Fibroblast of the conjunctiva (primary cell): Measurements from ENCODE around the gene FOLR1.
"Not testable (repeated sequence)": the region's sequence is repeated elsewhere in the genome, so short reads cannot be mapped to it uniquely, and the experiment has no call there.

Experiments
- DNase-seq: peaks from one replicate; pipeline ENCODE4 v3.0.0-alpha.2; 2010; ENCODE audit warnings: low read depth

The FOLR1 gene

DNA sequence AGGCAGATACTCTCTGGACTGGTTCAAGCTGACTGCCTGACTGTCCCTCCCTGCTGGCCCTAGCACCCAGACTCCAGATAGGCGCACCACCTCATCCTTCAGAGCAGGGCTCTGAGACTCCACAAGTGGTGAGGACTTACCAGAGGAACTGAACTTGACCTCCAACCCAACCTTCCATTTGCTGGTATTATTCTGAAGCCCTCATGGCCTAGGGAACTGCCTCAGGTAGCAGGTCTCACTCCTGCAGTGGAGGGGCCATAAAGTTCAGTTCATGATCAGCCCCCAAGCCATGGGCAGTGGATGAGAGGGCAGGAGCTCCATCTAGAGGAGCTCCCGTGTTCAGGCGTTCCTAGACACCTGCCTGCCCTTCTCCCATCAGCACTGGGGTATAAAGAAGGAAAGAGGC, 10.4 kb upstream of the FOLR1 start:
- not testable (repeated sequence) for DNase-seq

DNA sequence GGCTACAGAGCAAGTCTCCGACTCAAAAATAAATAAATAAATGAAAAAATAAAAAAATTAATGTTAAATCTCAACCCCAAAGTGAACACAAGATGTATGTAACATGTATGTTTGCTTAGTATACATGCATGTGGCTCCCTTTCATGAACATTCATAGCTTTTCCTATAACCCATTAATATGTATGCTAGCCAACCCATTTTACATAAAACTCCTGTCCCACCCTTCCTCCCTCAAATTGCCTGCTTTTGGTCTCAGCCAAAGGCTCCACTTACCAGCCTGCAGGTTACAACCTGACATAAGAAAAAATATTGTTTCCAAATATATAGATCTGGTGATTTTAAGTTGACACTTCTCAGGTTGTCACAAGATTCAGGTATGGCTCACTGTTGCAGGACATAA, 3.7 kb upstream of the FOLR1 start:
- DNase-seq = no peak

GRCh38 chr11:72189455-72190250, 2.3 kb upstream of the FOLR1 start:
- DNase-seq = no peak

- no peak for DNase-seq
Observed at GRCh38 chr11:72190631-72191071, 1.3 kb upstream of the FOLR1 start.

GRCh38 chr11:72195518-72196270, 3.8 kb downstream of the FOLR1 start:
- no peak for DNase-seq

DNA sequence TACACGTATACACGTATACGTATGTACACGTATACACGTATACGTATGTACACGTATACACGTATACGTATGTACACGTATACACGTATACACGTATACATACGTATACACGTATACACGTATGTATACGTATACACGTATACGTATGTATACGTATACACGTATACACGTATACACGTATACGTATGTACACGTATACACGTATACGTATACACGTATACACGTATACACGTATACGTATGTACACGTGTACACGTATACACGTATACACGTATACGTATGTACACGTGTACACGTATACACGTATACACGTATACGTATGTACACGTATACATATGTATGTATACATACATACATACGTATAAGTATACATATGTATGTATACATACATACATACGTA, 9.5 kb downstream of the FOLR1 start:
- DNase-seq = not testable (repeated sequence)

GRCh38 chr11:72202571-72202970, 10.6 kb downstream of the FOLR1 start:
- no peak for DNase-seq

DNA sequence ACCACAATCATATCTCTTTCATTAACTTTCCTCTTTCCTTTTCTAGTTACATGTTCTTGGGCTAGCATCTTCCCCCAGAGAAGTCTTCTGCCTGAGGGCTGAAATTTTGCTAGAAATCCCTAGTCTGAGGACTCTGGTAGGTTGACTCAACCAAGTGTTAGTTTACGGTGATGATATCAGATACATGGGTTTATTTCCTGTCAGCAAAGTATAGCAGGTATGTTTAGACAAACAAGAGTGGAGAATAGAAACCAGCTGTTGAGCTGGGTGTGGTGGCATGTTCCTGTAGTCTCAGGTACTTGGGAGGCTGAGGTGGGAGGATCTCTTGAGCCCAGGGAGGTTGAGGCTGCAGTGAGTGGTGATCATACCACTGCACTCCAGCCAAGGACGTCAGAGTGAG, 11.2 kb downstream of the FOLR1 start:
- DNase-seq = no peak

DNA sequence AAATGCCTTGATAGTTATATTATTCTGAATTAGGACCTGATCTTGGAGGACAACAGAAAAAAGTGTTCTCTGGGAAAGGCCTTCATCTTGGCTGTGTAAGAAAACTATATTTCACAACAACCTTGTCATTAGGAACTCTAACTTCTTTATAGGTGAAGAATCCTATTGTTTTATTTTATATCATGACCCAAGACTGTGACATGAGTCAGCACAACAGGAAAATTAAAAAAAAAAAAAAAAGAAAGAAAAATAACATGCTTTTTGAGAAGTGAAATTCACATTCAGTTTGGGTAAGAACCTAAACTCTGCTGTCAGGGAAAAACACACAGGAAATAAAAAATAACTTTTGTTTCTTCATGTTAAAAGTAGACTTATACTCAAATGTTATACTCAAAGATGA, 12.9 kb downstream of the FOLR1 start:
- no peak for DNase-seq

GRCh38 chr11:72206794-72207193, 14.9 kb downstream of the FOLR1 start:
- DNase-seq = not testable (repeated sequence)

DNA sequence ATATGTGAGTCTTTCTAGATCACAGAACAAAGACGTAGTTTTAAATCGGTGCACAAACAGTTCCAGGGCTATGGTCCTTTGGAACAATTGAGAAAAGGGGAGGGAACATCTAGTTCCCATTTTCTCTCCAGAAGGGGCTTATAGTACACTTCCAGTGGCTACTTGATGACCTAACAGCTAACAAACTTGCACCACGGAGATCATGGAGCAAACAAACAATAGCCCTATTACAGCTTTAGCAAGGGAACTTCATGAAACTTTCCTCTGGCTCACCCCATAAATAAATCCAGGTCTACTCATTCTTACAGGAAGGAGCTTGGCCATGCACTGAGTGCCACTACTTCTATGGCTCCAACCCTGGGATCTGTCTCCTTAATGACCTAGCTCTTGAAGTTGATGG, 16.3 kb downstream of the FOLR1 start:
- DNase-seq = no peak

GRCh38 chr11:72209101-72209500, 17.2 kb downstream of the FOLR1 start:
- no peak for DNase-seq

GRCh38 chr11:72216638-72217037, 24.7 kb downstream of the FOLR1 start, which contains the start of gene FOLR2:
Gene FOLR2 (plus strand): TSS chr11:72216794. CDS start chr11:72218585, 1,791 bp downstream.
- DNase-seq = no peak

GRCh38 chr11:72217841-72218240, 25.9 kb downstream of the FOLR1 start:
- DNase-seq = no peak

DNA sequence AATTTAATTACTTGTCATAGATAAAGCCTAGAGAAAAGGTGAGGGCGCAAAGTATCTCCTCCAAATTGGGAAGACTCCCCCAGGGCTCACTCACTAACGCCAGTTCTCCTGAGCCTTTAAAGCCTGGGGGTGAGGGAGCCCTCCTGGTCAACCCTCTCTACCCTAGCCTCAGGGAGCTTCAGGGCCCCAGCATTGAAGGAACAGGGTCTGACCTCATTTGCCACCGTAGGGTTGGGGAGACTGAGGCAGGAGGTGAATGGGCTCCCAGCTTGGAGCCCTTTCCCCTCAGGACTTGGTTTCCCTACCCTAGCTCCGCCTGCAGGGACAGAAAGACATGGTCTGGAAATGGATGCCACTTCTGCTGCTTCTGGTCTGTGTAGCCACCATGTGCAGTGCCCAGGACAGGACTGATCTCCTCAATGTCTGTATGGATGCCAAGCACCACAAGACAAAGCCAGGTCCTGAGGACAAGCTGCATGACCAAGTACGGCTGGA, 26.4 kb downstream of the FOLR1 start:
- no peak for DNase-seq

- no peak for DNase-seq
Observed at GRCh38 chr11:72220696-72221363, 28.9 kb downstream of the FOLR1 start.

DNA sequence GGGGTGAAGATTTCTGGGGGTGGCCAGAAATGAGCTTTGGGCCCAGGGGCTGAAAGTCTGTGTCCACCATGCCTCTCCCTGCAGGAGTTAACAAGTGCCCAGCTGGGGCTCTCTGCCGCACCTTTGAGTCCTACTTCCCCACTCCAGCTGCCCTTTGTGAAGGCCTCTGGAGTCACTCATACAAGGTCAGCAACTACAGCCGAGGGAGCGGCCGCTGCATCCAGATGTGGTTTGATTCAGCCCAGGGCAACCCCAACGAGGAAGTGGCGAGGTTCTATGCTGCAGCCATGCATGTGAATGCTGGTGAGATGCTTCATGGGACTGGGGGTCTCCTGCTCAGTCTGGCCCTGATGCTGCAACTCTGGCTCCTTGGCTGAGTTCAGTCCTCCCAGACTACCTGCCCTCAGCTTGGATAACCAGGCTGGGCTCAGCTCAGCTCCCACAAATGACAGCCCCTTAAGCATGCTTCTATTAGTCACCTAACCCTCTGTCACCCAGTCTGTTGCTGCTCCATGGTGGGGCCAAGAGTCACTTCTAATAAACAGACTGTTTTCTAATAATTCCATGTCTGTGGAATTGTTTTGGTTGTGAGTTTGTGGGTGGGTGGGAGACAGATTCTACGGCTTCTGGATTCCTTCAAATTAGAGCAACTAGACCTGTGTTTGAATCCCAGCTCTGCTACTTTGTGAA, 29.6 kb downstream of the FOLR1 start:
- DNase-seq = no peak

DNA sequence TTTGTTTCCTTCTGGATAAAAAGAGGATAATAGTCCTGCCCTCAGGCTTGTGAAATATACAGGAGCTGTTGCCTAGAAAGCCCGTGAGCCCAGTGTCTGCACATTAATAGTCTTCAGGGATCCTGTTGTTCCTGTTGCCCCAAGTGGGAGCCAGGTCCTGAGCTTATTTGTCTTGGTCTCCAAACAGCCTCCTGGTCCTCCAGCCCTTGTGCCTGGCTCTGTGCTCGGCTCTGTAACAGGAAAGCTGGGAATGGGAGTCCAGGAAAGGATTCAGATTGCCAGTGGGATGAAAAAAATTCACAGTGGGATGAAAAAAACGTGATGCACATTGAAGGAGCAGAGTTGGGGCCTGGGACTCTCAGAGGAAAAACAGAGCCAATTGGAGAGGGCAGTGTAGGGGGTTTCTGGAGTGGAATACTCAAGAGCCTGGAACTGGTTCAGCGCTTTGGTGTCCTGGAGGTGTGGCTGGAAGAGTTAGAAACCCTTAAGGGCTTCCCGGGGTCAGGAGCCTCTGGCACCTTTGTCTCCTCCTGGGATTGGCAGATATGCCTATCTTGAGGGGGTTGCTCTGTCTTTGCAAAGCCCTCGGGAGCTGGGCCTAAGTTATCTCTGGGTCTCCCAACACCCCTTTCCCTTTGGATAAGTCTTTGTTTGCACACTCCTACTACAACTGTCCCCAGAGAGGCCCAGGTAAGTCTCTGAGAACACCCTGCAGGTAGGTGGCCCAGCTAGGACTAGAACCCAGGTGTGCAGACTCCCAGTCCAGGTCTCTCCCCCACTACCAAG, 30.4 kb downstream of the FOLR1 start:
- no peak for DNase-seq

DNA sequence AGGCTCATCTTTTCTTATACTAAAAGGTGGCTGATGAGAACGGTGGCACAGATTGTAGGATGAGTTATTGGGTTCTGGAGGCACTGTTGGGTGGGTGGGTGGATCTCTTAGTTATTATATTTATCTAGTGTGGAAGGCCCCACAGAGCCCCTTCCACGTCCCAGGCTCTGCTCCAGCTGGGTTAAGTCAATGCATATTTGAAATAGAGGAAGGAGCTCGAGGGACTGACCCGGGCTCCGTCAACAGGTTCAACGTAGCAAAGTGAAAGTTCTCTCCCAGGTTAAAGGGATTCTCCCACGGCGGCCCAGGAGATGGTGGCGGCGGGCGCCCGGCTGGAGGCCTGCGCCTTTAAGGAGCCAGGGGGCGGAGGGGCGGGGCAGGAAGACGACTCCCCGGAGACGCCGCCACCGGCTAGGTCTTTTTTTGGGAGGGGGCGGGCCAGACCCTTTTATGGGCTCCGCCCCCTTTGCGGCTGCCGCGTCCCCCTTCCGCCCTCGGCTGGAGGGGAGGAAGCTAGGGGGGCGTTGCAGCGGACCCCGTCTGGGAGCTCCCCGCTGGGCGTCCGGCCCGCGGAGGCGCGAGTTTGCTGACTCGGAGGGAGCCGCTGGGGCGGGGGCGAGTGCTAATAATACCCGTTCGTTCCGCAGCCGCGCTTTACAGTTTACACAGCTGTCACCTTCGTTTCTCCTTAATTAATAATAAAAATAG, 31.1 kb downstream of the FOLR1 start:
- peak; percentile 90 for DNase-seq
